ENCODE data around the gene PRR36.

PRR36 gene

GRCh38 chr19:7872306-7873204 is 1.6 kb downstream of the PRR36 start:
- no peak for DNase-seq (ENCODE audit: low read depth in 2 of 2)

GRCh38 chr19:7871437-7872305 is 2.5 kb downstream of the PRR36 start:
- peak; percentile 65 to 81 for DNase-seq (ENCODE audit: low read depth in 2 of 2)

- peak; percentile 42 to 66 for DNase-seq (ENCODE audit: low read depth in 2 of 2)
Measured at GRCh38 chr19:7870571-7871436, 3.4 kb downstream of the PRR36 start.

GRCh38 chr19:7869910-7870511 is 4.2 kb downstream of the PRR36 start:
- DNase-seq (ENCODE audit: low read depth in 2 of 2): peak; percentile 44 to 45

GRCh38 chr19:7869453-7869909 is 4.7 kb downstream of the PRR36 start:
- peak; percentile 51 to 56 for DNase-seq (ENCODE audit: low read depth in 2 of 2)

GRCh38 chr19:7868671-7869452 is 5.3 kb downstream of the PRR36 start:
- DNase-seq (ENCODE audit: low read depth in 2 of 2): peak; percentile 73 to 76

- no peak for DNase-seq (ENCODE audit: low read depth in 2 of 2)
Measured at GRCh38 chr19:7868326-7868670, 5.9 kb downstream of the PRR36 start.

GRCh38 chr19:7867092-7867844 is 6.9 kb downstream of the PRR36 start:
- DNase-seq (ENCODE audit: low read depth in 2 of 2): no peak

- no peak for DNase-seq (ENCODE audit: low read depth in 2 of 2)
Measured at GRCh38 chr19:7866399-7867091, 7.6 kb downstream of the PRR36 start.

- DNase-seq (ENCODE audit: low read depth in 2 of 2): no peak
Measured at GRCh38 chr19:7865262-7865911, 8.8 kb downstream of the PRR36 start.

GRCh38 chr19:7864690-7865074 is 9.5 kb downstream of the PRR36 start:
- DNase-seq (ENCODE audit: low read depth in 2 of 2): no peak

- no peak for DNase-seq (ENCODE audit: low read depth in 2 of 2)
Measured at GRCh38 chr19:7863971-7864689, 10.1 kb downstream of the PRR36 start.

- no peak for DNase-seq (ENCODE audit: low read depth in 2 of 2)
Measured at GRCh38 chr19:7863157-7863970, 10.8 kb downstream of the PRR36 start.

- DNase-seq (ENCODE audit: low read depth in 2 of 2): peak; percentile 64 to 66
Measured at GRCh38 chr19:7862413-7862951, 11.7 kb downstream of the PRR36 start.

GRCh38 chr19:7861619-7862412 is 12.4 kb downstream of the PRR36 start:
- no peak for DNase-seq (ENCODE audit: low read depth in 2 of 2)
